Panc1 (cell line): ENCODE results near the gene ERFL.

ENCODE experiments used
- POLR2AphosphoS5 ChIP-seq: IDR thresholded peaks from 2 replicates; pipeline ENCODE4 v1.6.1; 2012; ENCODE audit warnings: mild to moderate bottlenecking, low read depth, low read length, moderate library complexity
- SIN3A ChIP-seq: IDR thresholded peaks from 2 replicates; pipeline ENCODE4 v1.6.1; 2012; ENCODE audit warnings: low read depth, mild to moderate bottlenecking, low read length, moderate library complexity, borderline replicate concordance; ENCODE audit not compliant: insufficient read depth
- TF ChIP-seq, protein P1 (sequence below): fragments of 450-650 bp; IDR thresholded peaks from 2 replicates; pipeline ENCODE4 v1.5.1; 2017; ENCODE audit warnings: mild to moderate bottlenecking
- TF ChIP-seq, protein P2 (sequence below), 2 experiments: IDR thresholded peaks; 2 replicates each; pipeline ENCODE4 v1.6.1; 2011 to 2012; ENCODE audit warnings: low read depth in 2 of 2, control low read depth in 1 of 2, low read length in 1 of 2, mild to moderate bottlenecking in 1 of 2, moderate library complexity in 1 of 2; ENCODE audit not compliant: insufficient read depth in 1 of 2

DNA sequence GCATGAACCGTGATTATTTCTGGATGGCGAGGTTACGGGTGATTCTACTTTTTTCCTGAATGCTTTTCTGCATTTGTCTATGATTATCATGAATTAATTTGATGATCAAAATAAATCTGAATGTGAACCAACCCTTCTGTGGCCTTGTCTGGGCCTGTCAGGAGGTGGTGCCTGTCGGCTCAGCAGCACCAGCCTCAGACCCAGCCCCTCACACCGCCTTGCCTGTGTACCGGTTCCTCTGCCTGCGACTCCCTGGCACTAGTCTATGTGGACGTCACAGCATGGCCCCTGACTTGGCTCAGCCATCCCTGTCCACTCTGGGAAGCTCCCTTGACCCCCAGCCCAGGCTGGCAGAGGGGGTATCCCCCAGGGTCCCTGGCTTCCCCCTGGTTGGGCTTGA lies 46.4 kb upstream of the ERFL start:
- TF ChIP-seq, protein P1, sequence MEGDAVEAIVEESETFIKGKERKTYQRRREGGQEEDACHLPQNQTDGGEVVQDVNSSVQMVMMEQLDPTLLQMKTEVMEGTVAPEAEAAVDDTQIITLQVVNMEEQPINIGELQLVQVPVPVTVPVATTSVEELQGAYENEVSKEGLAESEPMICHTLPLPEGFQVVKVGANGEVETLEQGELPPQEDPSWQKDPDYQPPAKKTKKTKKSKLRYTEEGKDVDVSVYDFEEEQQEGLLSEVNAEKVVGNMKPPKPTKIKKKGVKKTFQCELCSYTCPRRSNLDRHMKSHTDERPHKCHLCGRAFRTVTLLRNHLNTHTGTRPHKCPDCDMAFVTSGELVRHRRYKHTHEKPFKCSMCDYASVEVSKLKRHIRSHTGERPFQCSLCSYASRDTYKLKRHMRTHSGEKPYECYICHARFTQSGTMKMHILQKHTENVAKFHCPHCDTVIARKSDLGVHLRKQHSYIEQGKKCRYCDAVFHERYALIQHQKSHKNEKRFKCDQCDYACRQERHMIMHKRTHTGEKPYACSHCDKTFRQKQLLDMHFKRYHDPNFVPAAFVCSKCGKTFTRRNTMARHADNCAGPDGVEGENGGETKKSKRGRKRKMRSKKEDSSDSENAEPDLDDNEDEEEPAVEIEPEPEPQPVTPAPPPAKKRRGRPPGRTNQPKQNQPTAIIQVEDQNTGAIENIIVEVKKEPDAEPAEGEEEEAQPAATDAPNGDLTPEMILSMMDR: no peak
- TF ChIP-seq POLR2AphosphoS5: no peak
- TF ChIP-seq, protein P2, sequence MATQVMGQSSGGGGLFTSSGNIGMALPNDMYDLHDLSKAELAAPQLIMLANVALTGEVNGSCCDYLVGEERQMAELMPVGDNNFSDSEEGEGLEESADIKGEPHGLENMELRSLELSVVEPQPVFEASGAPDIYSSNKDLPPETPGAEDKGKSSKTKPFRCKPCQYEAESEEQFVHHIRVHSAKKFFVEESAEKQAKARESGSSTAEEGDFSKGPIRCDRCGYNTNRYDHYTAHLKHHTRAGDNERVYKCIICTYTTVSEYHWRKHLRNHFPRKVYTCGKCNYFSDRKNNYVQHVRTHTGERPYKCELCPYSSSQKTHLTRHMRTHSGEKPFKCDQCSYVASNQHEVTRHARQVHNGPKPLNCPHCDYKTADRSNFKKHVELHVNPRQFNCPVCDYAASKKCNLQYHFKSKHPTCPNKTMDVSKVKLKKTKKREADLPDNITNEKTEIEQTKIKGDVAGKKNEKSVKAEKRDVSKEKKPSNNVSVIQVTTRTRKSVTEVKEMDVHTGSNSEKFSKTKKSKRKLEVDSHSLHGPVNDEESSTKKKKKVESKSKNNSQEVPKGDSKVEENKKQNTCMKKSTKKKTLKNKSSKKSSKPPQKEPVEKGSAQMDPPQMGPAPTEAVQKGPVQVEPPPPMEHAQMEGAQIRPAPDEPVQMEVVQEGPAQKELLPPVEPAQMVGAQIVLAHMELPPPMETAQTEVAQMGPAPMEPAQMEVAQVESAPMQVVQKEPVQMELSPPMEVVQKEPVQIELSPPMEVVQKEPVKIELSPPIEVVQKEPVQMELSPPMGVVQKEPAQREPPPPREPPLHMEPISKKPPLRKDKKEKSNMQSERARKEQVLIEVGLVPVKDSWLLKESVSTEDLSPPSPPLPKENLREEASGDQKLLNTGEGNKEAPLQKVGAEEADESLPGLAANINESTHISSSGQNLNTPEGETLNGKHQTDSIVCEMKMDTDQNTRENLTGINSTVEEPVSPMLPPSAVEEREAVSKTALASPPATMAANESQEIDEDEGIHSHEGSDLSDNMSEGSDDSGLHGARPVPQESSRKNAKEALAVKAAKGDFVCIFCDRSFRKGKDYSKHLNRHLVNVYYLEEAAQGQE (IDR thresholded peaks at IDR 0.05; ENCODE audit: insufficient read depth in 1 of 2, low read depth in 2 of 2, low read length in 1 of 2): no peak
- TF ChIP-seq SIN3A: no peak
